H1 (cell line): ENCODE measurements around the gene EPHB3. TPM values are rescaled to one million over a fixed set of nuclear protein-coding genes. Genes with fewer than 3 reads are reported as not detected.

Experiments used
- SIX5 ChIP-seq: IDR thresholded peaks from 2 replicates; pipeline ENCODE4 v1.6.1; 2011; ENCODE audit warnings: mild to moderate bottlenecking, low read depth, low read length
- polyA plus RNA-seq, 7 experiments: library from polyadenylated mRNA; depleted of rRNA in 3 of 7; stranded (reverse) in 5 of 7; unstranded in 2 of 7; fragments of >200 nt in 5 of 7; fragments of 200-250 nt in 2 of 7; gene quantifications; 1 replicate in 5 of 7; 2 replicates in 1 of 7; 4 replicates in 1 of 7; pipeline versions ENCODE4 v1.2.1 to v1.2.3, GENCODE V29; 2011 to 2013; ENCODE audit warnings: missing spikeins in 2 of 7, mixed read lengths in 2 of 7
- total RNA-seq: library from RNA; stranded (reverse); fragmentation: NEBNext Ultra II Directional; extraction: Animal tissue kit (Norgen Biotek cat#: 25700); gene quantifications from 2 replicates; pipeline ENCODE4 v1.2.1, GENCODE V29; 2021

EPHB3 gene
- total and polyA plus RNA-seq, 2 of the 8 experiments (the other 6 are each of a cell fraction or from before 2014, with no cell fraction given), result 0.41 to 0.91 TPM

DNA sequence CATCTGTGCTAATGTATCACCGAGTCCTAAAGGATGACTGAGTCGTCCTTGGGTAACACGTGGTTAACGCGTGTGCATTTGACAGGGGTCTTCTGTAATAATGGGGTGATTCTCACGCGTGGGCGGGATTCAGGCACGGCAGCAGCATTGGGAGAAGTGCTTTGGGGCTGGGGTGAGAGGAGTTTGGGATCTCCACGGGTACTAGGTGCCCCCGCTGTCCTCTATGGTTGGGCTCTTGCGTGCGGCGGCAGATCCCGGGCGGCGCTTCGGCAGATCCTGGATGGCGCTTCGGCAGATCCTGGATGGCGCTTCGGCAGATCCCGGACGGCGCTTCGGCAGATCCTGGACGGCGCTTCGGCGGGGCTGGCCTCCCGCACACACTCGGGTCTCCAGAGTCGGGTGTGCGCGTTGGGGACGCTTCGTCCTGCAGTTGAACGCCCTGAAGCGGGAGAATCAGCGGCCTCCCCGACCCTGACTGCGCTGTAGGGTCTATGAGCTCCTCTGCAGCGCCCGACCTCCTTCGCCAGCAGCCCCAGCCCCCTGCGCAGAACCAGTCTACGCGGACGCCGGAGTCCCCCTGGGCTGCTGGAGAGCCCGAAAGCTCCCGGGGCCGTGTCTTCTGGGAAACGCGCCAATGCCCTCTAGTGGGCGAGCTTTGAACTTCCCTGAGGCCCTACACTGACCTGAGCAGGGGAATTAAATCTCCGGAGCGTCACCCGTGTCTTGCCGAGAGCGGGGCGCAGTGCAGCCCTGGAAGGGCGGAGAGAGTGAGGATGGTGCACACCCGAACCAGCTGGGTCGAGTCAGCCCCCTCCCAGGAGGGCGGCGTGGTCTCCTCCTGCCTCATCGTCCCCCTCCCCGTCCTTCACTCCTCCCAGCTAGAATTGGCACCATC lies 48.1 kb upstream of the EPHB3 start (continued):
- TF ChIP-seq SIX5, result no peak
